Measurements from ENCODE around the gene SEMA4F. TPM values are rescaled to one million over a fixed set of nuclear protein-coding genes. Genes with fewer than 3 reads are reported as not detected.

Gene SEMA4F
- total RNA-seq, 1 donor from 2014 or later: 3.5 TPM

- no peaks in the 10 kb centered on the region for H4K20me1 ChIP-seq (ENCODE audit: low read depth)
- no peak overlapping the region for H3K4me3 Mint-ChIP-seq
- H3K4me2 ChIP-seq: no peak overlapping the region
- H3K4me3 ChIP-seq: no peak overlapping the region
- H3K27ac Mint-ChIP-seq: no peak overlapping the region
- no peak for DNase-seq (ENCODE audit: low spot score)
- no peak overlapping the region for H3K27ac ChIP-seq
- peak overlapping the region; percentile 44 for H2AFZ ChIP-seq (replicated peaks)
- no peak overlapping the region for H3K9ac ChIP-seq
- no peaks in the 10 kb centered on the region for H3K4me1 ChIP-seq
- H3K9me3 ChIP-seq (ENCODE audit: low read depth): no peaks in the 10 kb centered on the region
- no peak for TF ChIP-seq EZH2phosphoT487 (IDR thresholded peaks at IDR 0.05)
- no peak for TF ChIP-seq EZH2 (IDR thresholded peaks at IDR 0.05)
- TF ChIP-seq CTCF (IDR thresholded peaks at IDR 0.05): no peak
- no peaks in the 10 kb centered on the region for H3F3A ChIP-seq (ENCODE audit: low read depth)
- H3K79me2 ChIP-seq (ENCODE audit: low read depth): no peaks in the 10 kb centered on the region
- no peaks in the 10 kb centered on the region for H3K27me3 ChIP-seq
- H3K36me3 ChIP-seq: no peaks in the 10 kb centered on the region
- H3K36me3 Mint-ChIP-seq: no peaks in the 10 kb centered on the region
- H3K27me3 Mint-ChIP-seq (ENCODE audit: insufficient read depth, low read depth): no peaks in the 10 kb centered on the region
- H3K9me3 Mint-ChIP-seq: no peaks in the 10 kb centered on the region
- no peaks in the 10 kb centered on the region for H3K4me1 Mint-ChIP-seq
These were observed 53.8 kb downstream of the SEMA4F start for GRCh38 chr2:74707837-74708236.

- Histone ChIP-seq H3K27me3 (no peaks in the 10 kb centered on the region), H4K20me1 (ENCODE audit: low read depth) (no peaks in the 10 kb centered on the region), H3F3A (ENCODE audit: low read depth) (no peaks in the 10 kb centered on the region), H3K9ac (no peak overlapping the region), H3K27ac (no peak overlapping the region), H3K4me2 (no peak overlapping the region), H3K79me2 (ENCODE audit: low read depth) (no peaks in the 10 kb centered on the region), H3K4me3 (no peak overlapping the region), H3K4me1 (no peaks in the 10 kb centered on the region), H2AFZ (replicated peaks) (no peak overlapping the region), H3K36me3 (no peaks in the 10 kb centered on the region), H3K9me3 (ENCODE audit: low read depth) (no peaks in the 10 kb centered on the region)
- no peaks in the 10 kb centered on the region for H3K4me1 Mint-ChIP-seq
- H3K27ac Mint-ChIP-seq: no peak overlapping the region
- no peaks in the 10 kb centered on the region for H3K9me3 Mint-ChIP-seq
- no peaks in the 10 kb centered on the region for H3K27me3 Mint-ChIP-seq (ENCODE audit: insufficient read depth, low read depth)
- no peaks in the 10 kb centered on the region for H3K36me3 Mint-ChIP-seq
- no peak for TF ChIP-seq CTCF (IDR thresholded peaks at IDR 0.05)
- TF ChIP-seq EZH2 (IDR thresholded peaks at IDR 0.05): no peak
- no peak for DNase-seq (ENCODE audit: low spot score)
- no peak overlapping the region for H3K4me3 Mint-ChIP-seq
These were observed 54.2 kb downstream of the SEMA4F start for GRCh38 chr2:74708296-74708695.

GRCh38 chr2:74708883-74709282, 54.8 kb downstream of the SEMA4F start:
- H3F3A ChIP-seq (ENCODE audit: low read depth): no peaks in the 10 kb centered on the region
- Mint-ChIP-seq H3K4me1 (no peaks in the 10 kb centered on the region), H3K36me3 (no peaks in the 10 kb centered on the region), H3K9me3 (no peaks in the 10 kb centered on the region), H3K4me3 (no peak overlapping the region), H3K27ac (no peak overlapping the region), H3K27me3 (ENCODE audit: insufficient read depth, low read depth) (no peaks in the 10 kb centered on the region)
- H3K4me3 ChIP-seq: no peak overlapping the region
- no peaks in the 10 kb centered on the region for H4K20me1 ChIP-seq (ENCODE audit: low read depth)
- no peaks in the 10 kb centered on the region for H3K9me3 ChIP-seq (ENCODE audit: low read depth)
- no peaks in the 10 kb centered on the region for H3K27me3 ChIP-seq
- no peak for TF ChIP-seq CTCF (IDR thresholded peaks at IDR 0.05)
- no peak for TF ChIP-seq EZH2 (IDR thresholded peaks at IDR 0.05)
- TF ChIP-seq EZH2phosphoT487 (IDR thresholded peaks at IDR 0.05): no peak
- H3K4me1 ChIP-seq: no peaks in the 10 kb centered on the region
- H2AFZ ChIP-seq (replicated peaks): no peak overlapping the region
- no peak overlapping the region for H3K9ac ChIP-seq
- H3K36me3 ChIP-seq: no peaks in the 10 kb centered on the region
- no peak overlapping the region for H3K27ac ChIP-seq
- no peak overlapping the region for H3K4me2 ChIP-seq
- no peak for DNase-seq (ENCODE audit: low spot score)
- no peaks in the 10 kb centered on the region for H3K79me2 ChIP-seq (ENCODE audit: low read depth)

Measured in neural progenitor cell (in vitro differentiated cells).